CD4-positive, alpha-beta T cell treated with Interleukin-6 for 4 hours (primary cell): ENCODE measurements around the gene MMGT1.

Source experiments
- DNase-seq: peaks from one replicate; pipeline ENCODE4 v3.0.0-alpha.2; 2020; ENCODE audit warnings: mixed read lengths

Gene MMGT1

DNA sequence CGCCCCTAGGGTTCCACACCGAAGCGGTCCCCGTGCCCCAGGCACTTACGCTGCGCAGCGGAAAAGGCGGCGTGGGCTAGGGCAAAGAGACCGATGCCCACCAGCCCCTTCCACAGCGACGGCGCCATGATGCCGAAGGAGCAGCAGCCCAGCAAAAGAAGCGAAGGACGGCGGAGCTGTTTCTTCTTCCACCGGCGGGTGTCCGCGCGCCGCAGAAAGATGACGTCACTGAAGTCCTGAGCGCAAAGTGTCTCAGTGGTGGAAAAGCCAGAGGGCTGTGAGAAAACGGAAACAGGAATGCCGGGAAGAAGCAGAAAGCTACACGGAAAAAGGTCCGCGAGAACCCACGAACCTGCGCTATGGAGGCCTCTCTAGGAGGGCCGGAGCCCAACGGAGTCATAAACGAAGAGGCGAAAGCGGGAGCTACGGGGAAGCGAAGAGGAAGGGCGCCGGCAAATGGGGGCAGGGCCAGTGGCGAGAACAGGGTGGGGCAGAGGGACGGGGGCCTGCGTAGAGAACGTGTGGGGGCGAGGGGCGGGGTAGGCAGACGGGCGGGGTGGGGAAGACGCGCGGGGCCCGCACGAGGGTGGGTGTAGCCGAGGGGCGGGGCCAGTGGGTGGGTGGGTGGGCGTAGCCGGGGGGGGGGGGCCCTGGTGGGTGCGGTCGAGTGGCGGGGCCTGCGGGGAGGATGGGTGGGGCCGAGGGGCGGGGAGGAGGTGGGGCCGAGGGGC, at the start of gene MMGT1:
MMGT1 (minus strand) TSS at position 441 of the 731 bp plus-strand sequence; CDS start at position 128, 313 bp downstream.
- DNase-seq, result peak; percentile 89

DNA sequence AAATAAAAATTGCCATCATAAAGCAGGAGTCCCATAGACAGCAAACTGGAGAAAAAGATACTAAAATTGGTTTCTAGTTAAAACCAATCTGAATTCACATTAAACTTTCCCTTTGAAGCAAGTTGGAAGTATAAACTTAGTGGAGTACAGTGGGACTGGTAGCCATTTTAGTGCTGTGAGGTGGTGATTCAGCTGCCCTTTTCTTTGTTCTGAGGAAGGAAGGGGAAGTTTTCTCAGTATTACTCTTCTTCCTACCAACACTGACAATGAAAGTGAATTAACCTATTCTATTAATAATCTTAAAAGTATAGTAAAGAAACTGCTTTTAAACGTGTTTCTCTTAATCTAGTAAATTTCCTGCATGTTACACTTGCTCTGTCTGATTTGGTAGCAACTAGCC, 48.1 kb upstream of the MMGT1 start:
- no peak for DNase-seq

DNA sequence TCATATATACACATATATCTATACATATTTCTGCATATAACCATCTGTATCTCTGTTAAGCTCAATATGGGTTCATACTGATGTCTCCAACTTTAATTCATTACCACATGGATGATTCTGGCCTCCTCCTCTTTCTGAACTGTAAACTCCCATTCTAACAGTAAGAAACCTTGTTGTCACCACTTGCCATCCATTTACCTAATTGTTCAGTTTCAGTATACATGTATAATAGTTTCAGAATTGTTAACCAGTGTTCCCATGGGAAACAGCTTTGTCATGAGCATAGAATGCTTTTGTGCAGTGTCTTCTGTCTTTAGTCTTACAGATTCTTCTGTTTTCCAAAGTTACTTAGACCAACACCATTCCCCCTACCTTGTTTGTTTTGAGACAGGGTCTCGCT, 47.4 kb upstream of the MMGT1 start:
- DNase-seq, result no peak

- DNase-seq, result no peak
These were observed 45.4 kb upstream of the MMGT1 start for GRCh38 chrX:136019226-136019625.

DNA sequence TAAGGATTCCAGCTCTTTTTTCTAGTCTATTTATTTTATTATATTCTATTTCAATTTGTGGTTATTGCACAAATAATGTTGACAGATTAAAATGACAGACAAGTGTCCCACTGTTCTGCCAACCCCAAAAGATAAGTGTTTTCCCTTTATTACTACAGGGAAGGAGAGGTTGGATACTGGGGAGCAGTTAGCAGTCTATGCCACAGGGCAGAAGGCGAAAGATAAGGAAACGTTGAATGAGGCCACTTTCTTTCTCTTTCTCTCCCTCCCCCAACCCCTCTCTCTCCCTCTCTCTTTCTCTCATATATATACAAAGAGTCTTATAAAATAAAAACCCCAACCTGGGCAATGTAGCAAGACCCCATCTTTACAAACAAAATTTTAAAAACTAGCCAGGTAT, 43.1 kb upstream of the MMGT1 start:
- DNase-seq, result no peak

- DNase-seq, result no peak
These were observed 41.2 kb upstream of the MMGT1 start for GRCh38 chrX:136015016-136015415.

DNA sequence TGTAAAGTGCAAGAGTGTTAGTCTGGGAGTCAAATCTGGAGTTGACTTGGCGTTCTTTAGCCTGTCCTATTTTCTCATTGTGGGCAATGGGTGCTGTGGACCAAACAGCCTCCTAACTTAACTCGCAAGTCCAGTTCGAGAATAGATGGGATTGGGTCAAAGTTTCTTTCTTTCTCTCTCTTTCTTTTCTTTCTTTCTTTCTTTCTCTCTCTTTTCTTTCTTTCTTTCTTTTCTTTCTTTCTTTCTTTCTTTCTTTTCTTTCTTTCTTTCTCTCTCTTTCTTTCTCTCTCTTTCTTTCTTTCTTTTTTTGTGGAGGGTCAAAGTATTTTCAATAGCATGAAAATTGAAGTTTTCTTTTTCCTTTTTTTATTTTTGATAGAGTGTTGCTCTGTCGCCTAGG, 14.5 kb upstream of the MMGT1 start:
- no peak for DNase-seq

DNA sequence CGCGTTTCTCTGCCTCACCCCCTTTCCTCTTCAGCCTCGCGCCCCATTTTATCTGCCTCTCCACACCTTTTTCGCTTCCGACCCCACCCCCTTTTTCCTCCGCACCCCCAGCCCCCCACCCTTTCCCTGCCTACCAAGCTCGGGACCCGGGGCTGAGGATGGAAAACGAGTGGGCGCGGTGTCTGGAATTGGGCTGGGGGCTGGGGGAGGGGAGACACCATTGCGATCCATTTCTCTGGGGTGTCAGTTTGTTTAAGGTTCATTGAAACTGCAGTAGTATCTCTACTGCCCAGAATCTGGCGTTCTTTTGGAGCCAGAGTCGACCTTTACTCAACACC, 12.2 kb upstream of the MMGT1 start:
- DNase-seq, result no peak

- peak; percentile 77 for DNase-seq
These were observed 11.6 kb upstream of the MMGT1 start, which contains the start of gene SLC9A6 for GRCh38 chrX:135985157-135985972. SLC9A6 (plus strand) TSS chrX:135985435; CDS start chrX:135985659, 224 bp downstream.

DNA sequence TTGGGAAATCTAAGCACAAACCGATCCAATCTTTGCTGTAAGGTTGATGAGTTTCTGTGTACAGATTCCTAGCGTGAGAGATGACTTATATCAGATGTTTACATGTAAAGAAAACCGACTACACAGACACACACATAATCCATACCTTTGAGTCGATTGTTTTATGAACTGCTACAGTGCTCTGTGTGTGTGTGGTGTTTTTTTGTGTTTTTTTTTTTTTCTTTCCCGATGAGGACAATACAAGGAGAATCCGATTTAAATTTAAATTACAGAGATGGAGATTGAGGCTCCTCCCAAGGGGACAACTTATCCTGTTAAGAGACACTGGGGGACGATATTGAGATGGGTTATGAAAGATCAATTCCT, 11.0 kb upstream of the MMGT1 start:
- no peak for DNase-seq

DNA sequence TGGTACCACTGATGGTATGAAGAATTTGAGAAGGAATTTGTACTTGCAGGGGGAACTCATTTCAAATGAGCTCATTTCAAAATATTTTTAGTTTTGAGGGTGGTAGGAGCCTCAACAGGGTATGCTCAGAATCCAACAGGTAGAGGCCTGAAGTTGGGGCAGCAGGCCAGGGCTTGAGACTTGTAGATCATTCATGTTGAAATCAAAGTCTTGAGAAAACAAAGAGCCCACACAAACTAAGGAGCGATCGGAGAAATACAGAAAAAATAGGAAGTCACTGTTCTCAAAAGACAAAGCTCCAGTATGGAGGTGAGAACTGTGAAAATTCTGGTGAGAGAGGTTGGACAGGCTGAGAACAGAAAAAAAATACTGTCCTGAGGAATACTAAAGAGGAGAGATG, 10.5 kb upstream of the MMGT1 start:
- no peak for DNase-seq

- no peak for DNase-seq
These were observed 9.1 kb upstream of the MMGT1 start for GRCh38 chrX:135982860-135983259.

DNA sequence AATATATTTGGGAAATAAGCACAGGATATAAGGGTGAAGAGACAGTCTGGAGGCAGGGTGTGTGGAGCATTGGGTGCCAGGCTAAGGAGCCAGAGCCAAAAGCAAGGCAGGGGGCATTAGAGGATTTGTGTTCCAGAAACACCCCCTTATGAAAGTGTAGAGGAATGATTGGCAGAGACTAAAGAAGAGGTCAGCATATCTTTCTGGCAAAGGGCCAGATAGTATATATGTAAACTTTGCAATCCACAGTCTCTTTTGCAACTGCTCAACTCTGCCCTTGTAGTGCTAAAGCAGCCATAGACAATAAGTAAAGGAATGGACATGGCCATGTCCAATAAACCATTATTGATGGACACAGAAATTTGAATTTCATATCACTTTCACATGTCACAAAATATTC, 7.9 kb upstream of the MMGT1 start:
- no peak for DNase-seq

- no peak for DNase-seq
These were observed 7.2 kb upstream of the MMGT1 start for GRCh38 chrX:135981010-135981409.

DNA sequence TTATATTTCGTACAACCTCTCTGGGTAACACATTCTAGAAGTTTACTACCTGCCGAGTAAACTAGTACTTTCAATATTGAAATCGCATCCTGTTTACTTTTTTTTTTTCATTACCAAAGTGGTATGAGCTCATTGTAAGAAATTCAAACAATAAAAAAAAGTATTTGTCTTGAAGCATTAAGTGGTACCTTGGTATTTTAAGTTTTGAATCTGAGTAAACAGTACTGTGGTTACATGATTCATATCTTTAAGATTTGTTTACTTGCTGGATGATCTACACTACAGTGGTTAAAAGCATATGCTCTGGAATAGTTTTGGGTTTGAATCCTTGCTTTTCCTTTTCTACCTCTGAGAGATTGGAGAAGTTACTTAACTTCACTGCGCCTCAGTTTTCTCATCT, 3.8 kb upstream of the MMGT1 start:
- no peak for DNase-seq

GRCh38 chrX:135975421-135975820, 1.6 kb upstream of the MMGT1 start:
- DNase-seq, result no peak

GRCh38 chrX:135974279-135974856, 580 bp upstream of the MMGT1 start:
- DNase-seq, result peak; percentile 87

DNA sequence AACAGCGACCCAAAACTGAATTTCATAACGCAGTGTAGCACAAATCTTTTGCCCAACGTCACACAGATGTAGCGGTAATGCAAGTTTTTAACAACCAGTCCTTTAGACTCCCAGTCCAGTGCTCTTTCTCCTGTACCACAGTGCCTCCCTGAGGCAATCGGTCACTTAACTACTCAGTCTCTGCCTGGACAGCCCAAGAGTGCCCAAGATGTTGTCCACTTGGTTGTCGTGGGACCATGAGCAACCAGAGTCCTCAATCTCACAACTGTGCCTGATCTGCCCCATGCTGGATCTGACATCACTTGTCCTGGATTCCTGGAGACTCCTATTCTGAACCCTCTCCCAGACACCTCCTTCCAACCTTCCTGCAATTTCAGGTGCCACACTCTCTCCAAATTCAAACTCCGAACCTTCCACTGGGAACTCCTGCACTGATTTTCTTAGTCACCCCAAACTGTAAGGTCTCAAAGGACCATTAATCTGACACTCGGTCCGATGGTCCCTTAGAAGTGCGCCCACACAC, 702 bp downstream of the MMGT1 start:
- peak; percentile 3 for DNase-seq

GRCh38 chrX:135951291-135951690, 22.5 kb downstream of the MMGT1 start:
- DNase-seq, result no peak

DNA sequence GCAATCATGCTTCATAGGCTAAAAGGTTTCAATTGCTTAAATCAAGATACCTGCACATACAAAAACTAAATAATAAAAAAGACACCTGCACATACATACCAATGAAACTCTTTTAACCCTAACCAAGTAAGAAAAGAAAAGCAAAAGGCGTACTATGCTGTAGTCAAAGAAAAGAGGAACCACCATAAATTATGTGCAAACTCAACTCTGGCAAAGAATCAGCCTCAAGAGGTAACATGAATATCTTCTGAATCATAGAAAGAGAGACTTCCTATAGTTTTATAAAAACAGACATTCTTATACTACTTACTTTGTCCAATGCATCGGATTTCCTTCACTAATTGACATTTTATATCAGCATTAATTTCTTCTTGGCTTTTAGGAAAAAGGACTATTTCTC, 29.3 kb downstream of the MMGT1 start:
- no peak for DNase-seq

- DNase-seq, result peak; percentile 51
These were observed 41.9 kb downstream of the MMGT1 start for GRCh38 chrX:135931644-135932487.

GRCh38 chrX:135927897-135928296, 45.9 kb downstream of the MMGT1 start:
- no peak for DNase-seq

DNA sequence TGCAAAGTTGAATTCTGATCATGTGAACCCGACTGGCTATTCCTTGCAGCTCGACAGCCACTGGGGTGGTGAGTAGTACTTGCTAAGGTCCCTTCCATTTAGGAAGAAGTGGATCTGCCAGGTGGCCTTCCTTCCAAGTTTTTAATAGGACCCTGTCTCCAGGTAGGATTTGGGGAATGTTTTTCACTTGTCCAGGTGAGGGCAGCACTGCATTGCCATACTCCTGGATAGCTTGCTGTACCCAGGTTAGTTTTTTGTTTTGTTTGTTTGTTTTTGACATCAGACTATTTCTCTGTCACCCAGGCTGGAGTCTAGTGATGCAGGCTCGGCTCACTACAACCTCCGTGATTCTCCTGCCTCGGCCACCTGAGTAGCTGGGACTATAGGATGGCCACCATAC, 50.4 kb downstream of the MMGT1 start:
- no peak for DNase-seq
